Neuron (in vitro differentiated cells): ENCODE measurements around the gene UBE2Q1.
"Not testable (repeated sequence)": the region's sequence is repeated elsewhere in the genome, so short reads cannot be mapped to it uniquely, and the experiment has no call there.

Source experiments
- H2AFZ ChIP-seq: one replicate; pipeline ENCODE4 v1.6.1; 2013; ENCODE audit warnings: low read depth, mild to moderate bottlenecking, inconsistent platforms, low read length, moderate library complexity
- H3K27me3 ChIP-seq: one replicate; pipeline ENCODE4 v1.6.1; 2013; ENCODE audit warnings: low read length; ENCODE audit not compliant: insufficient read depth
- H3K36me3 ChIP-seq: one replicate; pipeline ENCODE4 v1.6.1; 2013; ENCODE audit warnings: low read length; ENCODE audit not compliant: insufficient read depth
- H3K4me1 ChIP-seq: one replicate; pipeline ENCODE4 v1.6.1; 2013; ENCODE audit warnings: low read length; ENCODE audit not compliant: insufficient read depth
- H3K4me3 ChIP-seq: 2 replicates; pipeline ENCODE4 v1.5.1; 2013; ENCODE audit warnings: mild to moderate bottlenecking, low read length, moderate library complexity
- H3K9me3 ChIP-seq: one replicate; pipeline ENCODE4 v1.6.1; 2013; ENCODE audit warnings: low read length

UBE2Q1 gene

DNA sequence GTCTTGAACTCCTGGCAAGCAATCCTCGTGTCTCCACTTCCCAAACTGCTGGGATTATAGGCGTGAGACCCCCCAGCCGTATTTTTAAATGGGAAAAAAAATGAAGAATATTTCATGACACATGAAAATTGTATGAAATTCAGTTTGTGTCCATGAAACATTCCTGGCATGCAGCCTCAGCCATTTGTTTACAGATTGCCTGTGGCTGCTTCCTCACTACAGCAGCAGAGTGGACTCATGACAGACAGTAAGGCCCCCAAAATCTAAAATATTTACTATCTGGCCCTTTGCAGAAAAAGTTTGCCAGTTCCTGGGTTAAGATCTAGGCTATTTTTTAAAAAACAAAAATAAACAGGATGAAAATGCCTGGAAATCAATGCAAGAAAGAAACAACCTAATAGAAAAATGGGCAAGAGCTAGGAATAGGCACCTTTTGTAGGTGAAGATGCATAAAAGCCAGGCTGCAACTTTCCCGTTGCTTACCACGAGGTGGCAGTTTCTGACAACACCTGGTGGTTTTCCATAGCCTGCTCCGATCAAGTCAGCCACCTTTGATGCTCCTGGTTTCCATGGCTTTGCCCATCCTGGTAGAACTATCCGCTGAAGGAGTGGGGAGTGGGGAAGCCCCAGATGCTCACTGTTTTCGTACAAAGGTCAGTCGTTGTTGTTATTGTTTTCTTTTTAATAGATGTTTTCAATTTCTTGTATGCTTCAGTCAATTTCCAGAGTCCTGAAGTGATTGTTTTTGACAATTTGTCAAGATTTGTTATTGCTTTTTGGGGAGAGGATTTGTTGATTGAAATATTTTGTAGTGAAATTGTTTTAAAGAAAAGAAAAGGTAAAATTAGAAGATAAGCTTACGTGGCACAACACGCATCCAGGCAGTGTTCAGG lies 24.3 kb downstream of the UBE2Q1 start:
- Histone ChIP-seq H2AFZ (no peak overlapping the region), H3K4me1 (no peaks in the 10 kb centered on the region), H3K9me3 (no peaks in the 10 kb centered on the region), H3K4me3 (no peak overlapping the region), H3K36me3 (no peaks in the 10 kb centered on the region), H3K27me3 (no peaks in the 10 kb centered on the region)

DNA sequence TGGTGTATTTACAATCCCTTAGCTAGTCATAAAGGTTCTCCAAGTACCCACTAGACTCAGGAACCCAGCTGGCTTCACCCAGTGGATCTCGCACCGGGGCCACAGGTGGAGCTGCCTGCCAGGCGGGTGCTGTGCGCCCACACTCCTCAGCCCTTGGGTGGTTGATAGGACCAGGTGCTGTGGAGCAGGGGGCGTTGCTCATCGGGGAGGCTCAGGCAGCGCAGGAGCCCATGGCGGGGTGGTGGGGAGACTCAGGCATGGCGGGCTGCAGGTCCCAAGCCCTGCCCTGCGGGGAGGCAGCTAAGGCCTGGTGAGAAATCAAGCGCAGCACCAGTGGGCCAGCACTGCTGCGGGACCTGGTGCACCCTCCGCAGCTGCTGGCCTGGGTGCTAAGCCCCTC lies 26.5 kb downstream of the UBE2Q1 start:
- not testable (repeated sequence) for H2AFZ ChIP-seq, H3K27me3 ChIP-seq, H3K9me3 ChIP-seq, H3K4me3 ChIP-seq, H3K4me1 ChIP-seq, H3K36me3 ChIP-seq

DNA sequence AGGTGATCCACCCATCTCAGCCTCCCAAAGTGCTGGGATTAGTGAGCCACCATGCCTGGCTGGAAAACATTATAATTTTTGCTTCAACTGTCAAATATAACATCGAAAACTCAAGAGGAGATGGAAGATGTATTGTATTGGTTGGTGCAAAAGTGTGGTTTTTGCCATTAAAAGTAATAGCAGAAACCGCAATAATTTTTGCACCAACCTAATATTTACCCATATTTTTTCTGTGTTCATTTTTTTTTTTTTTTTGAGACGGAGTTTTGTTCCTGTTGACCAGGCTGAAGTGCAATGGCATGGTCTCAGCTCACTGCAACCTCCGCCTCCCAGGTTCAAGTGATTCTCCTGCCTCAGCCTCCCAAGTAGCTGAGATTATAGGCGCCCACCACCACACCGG lies 29.2 kb downstream of the UBE2Q1 start:
- H3K9me3 ChIP-seq = no peaks in the 10 kb centered on the region
- no peaks in the 10 kb centered on the region for H3K27me3 ChIP-seq
- no peak overlapping the region for H3K4me3 ChIP-seq
- no peaks in the 10 kb centered on the region for H3K36me3 ChIP-seq
- H3K4me1 ChIP-seq = no peaks in the 10 kb centered on the region
- no peak overlapping the region for H2AFZ ChIP-seq

DNA sequence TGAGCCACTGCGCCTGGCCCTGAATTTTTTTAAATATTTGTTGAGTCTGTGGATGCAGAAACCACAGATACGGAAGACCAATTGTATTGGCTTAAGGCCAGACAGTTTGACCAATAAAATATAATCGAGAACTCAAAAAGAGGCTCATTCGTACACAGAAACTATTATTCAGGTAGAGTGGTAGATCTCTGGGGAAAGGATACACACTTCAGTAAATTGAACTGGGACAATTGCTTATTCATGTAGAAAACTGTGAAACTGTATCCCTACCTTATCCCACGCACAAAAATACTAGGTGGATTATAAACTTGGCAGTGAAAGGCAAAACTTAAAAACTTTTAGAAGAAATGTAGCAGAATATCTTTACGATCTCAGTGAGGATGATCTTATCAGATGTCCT lies 31.3 kb downstream of the UBE2Q1 start:
- no peaks in the 10 kb centered on the region for H3K4me1 ChIP-seq
- H3K9me3 ChIP-seq = no peaks in the 10 kb centered on the region
- H3K4me3 ChIP-seq = no peak overlapping the region
- no peaks in the 10 kb centered on the region for H3K36me3 ChIP-seq
- no peak overlapping the region for H2AFZ ChIP-seq
- no peaks in the 10 kb centered on the region for H3K27me3 ChIP-seq

DNA sequence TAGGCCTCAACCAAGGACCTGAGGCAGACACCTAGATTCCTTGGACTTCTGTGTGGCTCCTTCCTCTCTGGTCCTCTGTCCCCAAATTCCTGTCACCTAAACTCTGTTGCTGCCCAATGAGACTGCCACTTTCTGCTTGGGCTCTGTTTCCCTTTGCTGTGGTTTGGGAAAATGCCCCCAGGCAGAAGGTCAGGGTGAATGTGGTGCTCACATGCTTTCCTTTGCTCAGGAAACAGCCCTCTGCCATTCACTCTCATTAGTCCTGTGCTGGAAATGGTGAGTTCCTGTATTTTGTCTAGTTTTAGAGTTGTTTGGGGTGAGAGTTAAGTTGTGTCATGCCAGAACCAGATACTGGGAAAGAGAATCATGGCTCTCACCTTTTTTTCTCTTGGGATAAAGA lies 33.6 kb downstream of the UBE2Q1 start:
- H3K9me3 ChIP-seq = no peaks in the 10 kb centered on the region
- no peak overlapping the region for H2AFZ ChIP-seq
- H3K36me3 ChIP-seq = no peaks in the 10 kb centered on the region
- H3K4me1 ChIP-seq = no peaks in the 10 kb centered on the region
- no peak overlapping the region for H3K4me3 ChIP-seq
- peaks cover 2% of the 10 kb centered on the region for H3K27me3 ChIP-seq

DNA sequence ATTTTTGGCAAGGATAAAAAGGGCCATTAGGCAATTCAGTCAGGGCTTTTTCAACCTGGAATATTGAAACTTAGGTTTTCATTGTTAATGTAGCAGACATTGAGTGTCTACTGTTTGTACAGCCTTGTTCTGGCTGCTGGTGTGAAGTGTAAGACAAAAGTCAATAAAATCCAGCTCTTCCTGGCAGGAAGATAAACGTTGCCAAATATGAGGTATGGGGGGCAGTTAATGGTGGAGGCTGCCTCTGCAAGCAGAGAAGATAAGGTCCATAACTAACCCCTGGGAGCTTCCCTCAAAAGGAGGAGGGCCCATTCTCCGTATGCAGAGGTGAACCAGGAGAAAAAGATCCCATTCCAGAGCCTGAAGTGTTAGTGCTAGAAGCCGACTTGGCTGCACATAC lies 36.8 kb downstream of the UBE2Q1 start:
- no peaks in the 10 kb centered on the region for H3K4me1 ChIP-seq
- H3K36me3 ChIP-seq = no peaks in the 10 kb centered on the region
- no peak overlapping the region for H2AFZ ChIP-seq
- H3K27me3 ChIP-seq = peaks cover 8% of the 10 kb centered on the region
- no peaks in the 10 kb centered on the region for H3K9me3 ChIP-seq
- H3K4me3 ChIP-seq = no peak overlapping the region

DNA sequence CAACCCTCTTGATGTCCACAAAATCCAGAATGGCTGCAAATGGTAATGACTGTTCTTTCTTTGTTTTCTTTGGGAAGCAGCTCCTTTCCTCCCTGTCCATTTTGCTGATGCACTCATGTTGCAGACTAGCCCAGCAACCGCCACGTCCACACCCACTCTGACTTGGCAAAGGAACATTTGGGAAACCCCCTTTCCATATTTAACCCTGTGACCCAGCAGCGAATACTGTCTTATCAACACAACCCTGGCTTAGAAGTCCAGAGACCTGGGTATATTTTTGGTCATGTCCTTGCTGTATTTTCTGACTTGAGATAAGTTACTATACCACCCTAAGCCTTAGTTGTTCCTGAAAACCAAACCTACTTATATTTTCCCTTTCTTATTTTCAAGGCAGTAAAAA lies 38.1 kb downstream of the UBE2Q1 start:
- H3K4me3 ChIP-seq = no peak overlapping the region
- peaks cover 10% of the 10 kb centered on the region for H3K27me3 ChIP-seq
- H3K4me1 ChIP-seq = no peaks in the 10 kb centered on the region
- H3K36me3 ChIP-seq = no peaks in the 10 kb centered on the region
- no peak overlapping the region for H2AFZ ChIP-seq
- H3K9me3 ChIP-seq = no peaks in the 10 kb centered on the region

DNA sequence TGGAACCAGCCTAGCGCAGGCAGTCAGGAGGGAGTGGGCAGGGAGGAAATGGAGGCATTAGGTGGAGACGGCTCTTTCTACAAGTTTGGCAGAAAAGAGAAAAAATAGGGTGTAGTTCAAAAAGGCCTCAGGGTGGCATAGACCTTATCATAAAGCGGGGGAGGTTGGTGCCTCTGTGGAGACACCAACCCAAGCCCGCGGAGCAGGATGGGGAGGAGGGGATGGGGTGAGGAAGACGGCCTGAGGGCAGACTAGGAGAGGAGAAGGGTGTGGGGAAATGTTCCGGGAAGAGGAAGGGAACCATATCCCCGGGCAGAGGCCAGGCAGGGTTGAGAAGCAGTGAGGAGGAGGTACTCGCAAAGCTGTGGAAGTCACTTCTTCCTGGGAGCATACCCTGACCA lies 38.9 kb downstream of the UBE2Q1 start:
- Histone ChIP-seq H3K36me3 (no peaks in the 10 kb centered on the region), H3K4me3 (no peak overlapping the region), H3K9me3 (no peaks in the 10 kb centered on the region), H3K4me1 (no peaks in the 10 kb centered on the region), H3K27me3 (peaks cover 10% of the 10 kb centered on the region), H2AFZ (no peak overlapping the region)

DNA sequence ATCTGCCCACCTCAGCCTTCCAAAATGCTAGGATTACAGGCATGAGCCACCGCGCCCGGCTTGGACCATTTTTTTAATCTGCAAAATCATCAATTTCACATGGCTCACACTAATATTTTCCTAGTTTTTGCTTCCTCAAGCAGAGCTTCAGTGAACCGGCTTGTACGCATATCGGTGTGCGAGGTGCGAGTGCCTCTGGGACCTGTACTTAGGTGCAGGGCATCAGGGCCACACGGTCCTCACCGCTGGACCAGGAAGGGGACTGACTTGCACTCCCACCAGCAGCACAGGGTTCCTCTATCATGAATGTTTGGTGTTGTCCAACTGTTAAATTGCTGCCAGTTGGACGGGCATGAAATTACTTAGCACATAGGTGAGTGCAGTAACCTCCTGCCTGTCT lies 40.8 kb downstream of the UBE2Q1 start:
- Histone ChIP-seq H3K4me3 (no peak overlapping the region), H3K36me3 (no peaks in the 10 kb centered on the region), H2AFZ (no peak overlapping the region), H3K27me3 (peaks cover 13% of the 10 kb centered on the region), H3K9me3 (no peaks in the 10 kb centered on the region), H3K4me1 (no peaks in the 10 kb centered on the region)

DNA sequence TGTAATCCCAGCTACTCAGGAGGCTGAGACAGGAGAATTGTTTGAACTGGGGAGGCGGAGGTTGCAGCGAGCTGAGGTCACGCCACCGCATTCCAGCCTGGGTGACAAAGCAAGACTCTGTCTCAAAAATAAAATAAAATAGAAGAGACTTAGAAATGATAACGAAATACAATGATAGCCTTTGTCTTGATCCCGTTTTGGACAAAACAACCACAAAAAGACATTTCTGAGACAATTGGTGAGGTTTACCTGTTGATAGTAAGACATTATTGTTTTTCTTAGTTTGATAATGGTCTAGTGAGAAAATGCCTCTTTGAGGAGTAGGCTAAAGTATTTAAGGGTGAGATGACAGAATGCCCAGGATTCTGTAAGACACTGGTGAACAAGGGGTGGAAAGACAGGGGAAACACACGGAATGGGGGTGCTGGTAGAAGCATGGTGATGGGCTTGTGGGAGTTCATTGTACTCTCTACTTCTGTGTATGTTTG lies 44.4 kb downstream of the UBE2Q1 start:
- H3K9me3 ChIP-seq = no peaks in the 10 kb centered on the region
- H3K4me3 ChIP-seq = no peak overlapping the region
- no peaks in the 10 kb centered on the region for H3K4me1 ChIP-seq
- peaks cover 11% of the 10 kb centered on the region for H3K27me3 ChIP-seq
- H2AFZ ChIP-seq = no peak overlapping the region
- no peaks in the 10 kb centered on the region for H3K36me3 ChIP-seq

DNA sequence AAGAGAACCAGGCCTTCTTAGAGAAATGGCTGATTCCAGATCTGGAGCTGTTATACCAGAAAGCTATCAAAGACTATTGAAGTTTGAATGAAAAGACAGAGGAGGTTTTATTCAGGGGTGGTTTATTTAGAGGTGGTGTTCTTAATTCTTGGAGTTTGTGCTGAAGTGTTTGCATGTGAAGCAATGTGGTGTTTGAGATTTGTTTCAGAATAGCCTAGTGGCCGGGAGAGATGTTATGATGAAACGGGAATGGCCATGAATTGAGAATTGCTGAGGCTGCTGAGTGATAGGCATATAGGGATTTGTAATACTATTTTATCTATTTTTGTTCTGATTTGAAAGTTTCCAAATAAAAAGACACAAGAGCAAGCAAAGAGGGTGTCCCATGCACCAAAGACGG lies 45.7 kb downstream of the UBE2Q1 start:
- Histone ChIP-seq H3K36me3 (no peaks in the 10 kb centered on the region), H3K9me3 (no peaks in the 10 kb centered on the region), H2AFZ (no peak overlapping the region), H3K4me1 (no peaks in the 10 kb centered on the region), H3K27me3 (peaks cover 19% of the 10 kb centered on the region), H3K4me3 (no peak overlapping the region)

DNA sequence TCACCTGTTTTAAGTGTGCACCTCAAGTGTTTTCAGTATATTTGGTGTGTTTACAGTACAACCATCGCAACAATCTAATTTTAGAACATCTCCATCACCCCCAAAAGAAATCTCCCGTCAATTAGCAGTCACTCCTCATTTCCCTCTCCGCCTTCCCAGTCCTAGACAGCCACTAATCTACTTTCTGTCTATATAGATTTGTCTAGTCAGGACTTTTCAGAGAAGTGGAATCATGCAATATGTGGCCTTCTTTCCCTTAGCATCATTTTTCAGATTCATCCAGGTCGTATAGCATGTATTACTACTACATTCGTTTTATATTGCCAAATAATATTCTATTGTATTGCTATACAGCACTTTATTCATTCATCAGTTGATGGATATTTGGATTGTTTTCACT lies 54.6 kb downstream of the UBE2Q1 start:
- H3K4me1 ChIP-seq = no peaks in the 10 kb centered on the region
- H3K36me3 ChIP-seq = no peaks in the 10 kb centered on the region
- no peak overlapping the region for H3K4me3 ChIP-seq
- peaks cover 20% of the 10 kb centered on the region for H3K9me3 ChIP-seq
- no peak overlapping the region for H2AFZ ChIP-seq
- H3K27me3 ChIP-seq = peaks cover 79% of the 10 kb centered on the region

DNA sequence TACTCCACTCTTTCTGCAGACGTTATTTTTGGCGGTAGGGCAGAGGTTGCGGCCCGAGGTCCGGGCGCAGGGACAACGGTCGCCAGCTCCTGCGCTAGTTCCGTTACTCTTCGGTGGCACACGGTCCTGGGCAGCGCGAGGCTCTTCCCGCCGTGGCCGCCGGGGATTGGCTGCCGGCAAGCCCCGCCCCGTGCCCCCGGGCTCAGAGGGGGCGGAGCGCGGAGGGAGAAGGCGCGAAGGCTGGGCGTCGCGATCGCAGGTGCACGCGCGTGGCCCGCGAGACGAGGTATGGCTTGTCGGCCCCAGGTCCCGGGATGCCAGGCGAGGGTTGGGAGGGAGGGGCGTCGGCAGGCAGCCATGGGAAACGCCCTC lies 55.7 kb downstream of the UBE2Q1 start:
- H2AFZ ChIP-seq = no peak overlapping the region
- H3K4me1 ChIP-seq = no peaks in the 10 kb centered on the region
- H3K27me3 ChIP-seq = peaks cover 72% of the 10 kb centered on the region
- H3K36me3 ChIP-seq = no peaks in the 10 kb centered on the region
- H3K9me3 ChIP-seq = peaks cover 20% of the 10 kb centered on the region
- no peak overlapping the region for H3K4me3 ChIP-seq
